GM19324 (cell line): ENCODE data around the gene IFNL4.
"Not testable (repeated sequence)": the region's sequence is repeated elsewhere in the genome, so short reads cannot be mapped to it uniquely, and the experiment has no call there.

Source experiments
- ATAC-seq: cut with Tn5 transposase; IDR thresholded peaks from one replicate; pipeline ENCODE4 v1.9.1; 2021; ENCODE audit warnings: mild to moderate bottlenecking, moderate library complexity; ENCODE audit not compliant: unreplicated experiment, low FRiP score

The IFNL4 gene

DNA sequence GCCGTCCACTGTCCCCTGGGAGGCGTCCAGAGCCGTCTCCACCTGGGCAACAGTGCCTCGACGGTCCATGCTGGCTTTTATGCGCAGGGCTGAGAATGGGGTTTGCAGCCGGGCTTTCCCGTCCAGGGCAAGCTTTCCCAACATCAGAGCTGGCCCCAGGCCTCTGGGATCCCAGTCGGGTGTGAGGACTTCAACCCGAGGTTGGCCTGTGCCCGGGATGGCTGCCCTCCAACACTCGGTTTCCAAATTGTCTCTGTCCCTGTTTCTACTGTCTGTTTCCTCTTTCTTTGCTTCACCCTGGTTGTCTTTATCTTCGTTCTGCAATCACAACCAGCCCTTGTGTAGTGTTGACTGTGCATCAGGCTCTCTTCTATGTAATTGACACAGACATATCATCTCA, at the start of gene IFNL4:
TSS of gene IFNL4 (minus strand) at position 51 of the 400 bp plus-strand sequence.
- no peak for ATAC-seq

DNA sequence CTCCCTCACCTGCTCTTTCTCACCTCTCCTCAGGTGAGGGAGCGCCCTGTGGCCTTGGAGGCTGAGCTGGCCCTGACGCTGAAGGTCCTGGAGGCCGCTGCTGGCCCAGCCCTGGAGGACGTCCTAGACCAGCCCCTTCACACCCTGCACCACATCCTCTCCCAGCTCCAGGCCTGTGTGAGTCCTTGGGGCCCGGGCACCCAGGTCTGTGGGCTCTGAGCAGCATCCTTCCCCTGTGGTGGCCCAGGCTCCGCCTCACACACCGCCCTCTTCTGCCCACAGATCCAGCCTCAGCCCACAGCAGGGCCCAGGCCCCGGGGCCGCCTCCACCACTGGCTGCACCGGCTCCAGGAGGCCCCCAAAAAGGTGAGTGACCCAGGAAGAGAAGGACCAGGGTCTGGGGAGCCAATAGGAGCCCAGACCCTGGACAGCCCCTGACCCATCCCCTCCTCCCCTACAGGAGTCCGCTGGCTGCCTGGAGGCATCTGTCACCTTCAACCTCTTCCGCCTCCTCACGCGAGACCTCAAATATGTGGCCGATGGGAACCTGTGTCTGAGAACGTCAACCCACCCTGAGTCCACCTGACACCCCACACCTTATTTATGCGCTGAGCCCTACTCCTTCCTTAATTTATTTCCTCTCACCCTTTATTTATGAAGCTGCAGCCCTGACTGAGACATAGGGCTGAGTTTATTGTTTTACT, 49.4 kb upstream of the IFNL4 start:
- no peak for ATAC-seq

DNA sequence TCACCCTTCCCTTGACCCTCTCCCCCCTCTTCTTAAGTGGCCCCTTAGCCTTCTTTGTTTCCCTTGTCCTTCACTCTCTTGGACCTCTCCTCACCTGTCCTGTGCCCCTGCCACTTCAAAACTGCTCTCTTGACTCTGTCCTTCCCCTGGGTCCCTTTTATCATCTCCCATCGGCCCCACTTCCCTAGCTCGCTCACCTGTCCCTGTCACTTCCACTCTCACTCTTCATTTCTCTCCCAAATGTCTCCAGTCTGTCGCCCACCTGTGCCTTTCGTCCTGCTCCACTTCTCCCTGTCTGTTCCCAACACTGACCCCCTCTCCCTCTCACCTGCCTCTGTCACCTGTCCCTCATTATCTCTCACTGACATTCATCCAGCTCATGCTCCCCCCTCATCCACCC, 48.2 kb upstream of the IFNL4 start:
- ATAC-seq, result no peak

- no peak for ATAC-seq
Measured at GRCh38 chr19:39296055-39296645, 47.5 kb upstream of the IFNL4 start, which contains the start of gene IFNL1. IFNL1 (plus strand) TSS chr19:39296407; CDS start chr19:39296422, 15 bp downstream.

- no peak for ATAC-seq
Measured at GRCh38 chr19:39293394-39293793, 44.7 kb upstream of the IFNL4 start.

DNA sequence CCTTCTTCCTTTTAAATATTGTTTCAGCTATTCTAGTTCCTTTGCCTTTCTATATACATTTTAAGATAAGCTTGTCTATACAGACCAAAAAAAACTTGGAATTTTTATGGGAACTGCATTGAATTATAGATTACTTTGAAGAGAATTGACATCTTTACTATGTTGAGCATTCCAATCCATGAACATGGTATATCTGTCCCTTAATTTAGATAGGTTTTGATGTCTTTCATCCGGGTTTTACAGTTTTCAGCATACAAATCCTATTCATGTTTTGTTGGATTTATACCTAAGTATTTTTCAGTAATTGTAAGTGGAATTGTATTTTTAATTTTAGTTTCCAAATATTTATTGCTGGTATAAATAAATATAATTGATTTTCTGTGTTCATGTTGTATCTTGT, 35.4 kb upstream of the IFNL4 start:
- no peak for ATAC-seq

DNA sequence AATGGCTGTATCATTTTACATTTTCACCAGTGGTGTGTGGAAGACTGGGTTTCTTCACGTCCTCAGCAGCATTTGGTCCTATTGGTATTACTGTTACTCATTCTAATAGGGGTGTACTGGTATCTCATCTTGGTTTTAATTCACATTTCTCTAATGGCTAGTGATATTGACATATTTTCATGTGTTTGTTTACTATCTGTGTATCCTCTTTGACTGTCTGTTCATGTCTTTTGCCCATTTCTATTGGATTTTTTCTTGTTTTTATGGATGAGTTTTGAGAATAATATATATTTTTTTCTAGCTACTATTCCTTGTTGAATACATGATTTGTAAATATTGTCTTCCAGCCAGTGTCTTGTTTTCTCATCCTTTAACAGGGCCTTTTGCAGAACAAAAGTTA, 33.4 kb upstream of the IFNL4 start:
- no peak for ATAC-seq

DNA sequence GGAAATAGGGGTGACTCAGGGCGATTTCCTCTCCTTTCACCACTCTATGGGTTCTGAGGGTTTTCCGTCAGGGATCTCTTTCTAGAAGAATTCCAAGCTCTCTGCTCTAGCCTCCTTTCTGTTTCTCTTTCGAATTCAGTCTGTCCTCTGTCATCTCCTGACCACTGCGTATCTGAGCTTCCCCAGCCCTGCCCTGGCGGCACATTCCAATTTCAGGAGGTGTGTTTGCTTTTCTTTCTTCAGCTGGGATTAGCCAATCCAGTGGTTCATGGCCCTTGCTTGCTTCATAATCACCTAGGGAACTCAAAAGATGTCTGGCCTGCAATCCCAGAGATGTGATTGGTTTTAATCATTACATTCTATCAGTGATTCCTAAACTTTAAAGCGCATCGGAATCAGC, 28.9 kb upstream of the IFNL4 start:
- ATAC-seq, result no peak

GRCh38 chr19:39276740-39277139, 28.1 kb upstream of the IFNL4 start:
- no peak for ATAC-seq

DNA sequence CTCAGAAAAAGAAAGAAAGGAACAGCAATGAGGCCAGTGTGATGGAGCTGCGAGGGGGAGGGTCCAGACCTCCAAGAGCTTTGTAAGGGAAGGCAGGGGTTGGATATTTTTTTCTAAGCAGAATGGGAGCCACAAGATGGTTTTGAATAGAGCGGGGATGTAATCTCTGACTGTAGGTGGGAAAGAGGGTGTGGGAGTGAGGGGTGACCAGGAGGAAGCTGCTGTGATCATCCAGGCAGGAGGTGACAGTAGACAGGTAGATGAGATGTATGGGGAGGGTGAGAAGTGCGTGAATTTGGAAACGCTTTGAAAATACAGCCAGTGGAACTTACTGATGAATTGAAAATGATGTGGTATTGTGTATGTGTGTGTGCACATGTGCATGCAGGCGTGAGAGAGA, 26.9 kb upstream of the IFNL4 start:
- ATAC-seq, result no peak

DNA sequence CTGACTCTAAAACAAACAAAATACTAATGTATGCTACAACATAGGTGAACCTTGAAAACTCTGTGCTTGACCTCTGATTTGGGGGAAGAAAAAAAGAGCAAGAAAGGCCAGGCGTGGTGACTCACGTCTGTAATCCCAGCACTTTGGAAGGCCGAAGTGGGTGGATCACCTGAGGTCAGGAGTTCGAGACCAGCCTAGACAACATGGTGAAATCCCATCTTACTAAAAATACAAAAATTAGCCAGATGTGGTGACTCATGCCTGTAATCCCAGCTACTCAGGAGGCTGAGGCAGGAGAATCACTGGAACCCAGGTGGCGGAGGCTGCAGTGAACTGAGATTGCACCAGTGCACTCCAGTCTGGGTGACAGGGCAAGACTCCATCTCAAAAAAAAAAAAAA, 25.2 kb upstream of the IFNL4 start:
- ATAC-seq, result not testable (repeated sequence)

- ATAC-seq, result no peak
Measured at GRCh38 chr19:39270036-39270871, 21.6 kb upstream of the IFNL4 start.

GRCh38 chr19:39269369-39269768, 20.7 kb upstream of the IFNL4 start:
- ATAC-seq, result not testable (repeated sequence)

DNA sequence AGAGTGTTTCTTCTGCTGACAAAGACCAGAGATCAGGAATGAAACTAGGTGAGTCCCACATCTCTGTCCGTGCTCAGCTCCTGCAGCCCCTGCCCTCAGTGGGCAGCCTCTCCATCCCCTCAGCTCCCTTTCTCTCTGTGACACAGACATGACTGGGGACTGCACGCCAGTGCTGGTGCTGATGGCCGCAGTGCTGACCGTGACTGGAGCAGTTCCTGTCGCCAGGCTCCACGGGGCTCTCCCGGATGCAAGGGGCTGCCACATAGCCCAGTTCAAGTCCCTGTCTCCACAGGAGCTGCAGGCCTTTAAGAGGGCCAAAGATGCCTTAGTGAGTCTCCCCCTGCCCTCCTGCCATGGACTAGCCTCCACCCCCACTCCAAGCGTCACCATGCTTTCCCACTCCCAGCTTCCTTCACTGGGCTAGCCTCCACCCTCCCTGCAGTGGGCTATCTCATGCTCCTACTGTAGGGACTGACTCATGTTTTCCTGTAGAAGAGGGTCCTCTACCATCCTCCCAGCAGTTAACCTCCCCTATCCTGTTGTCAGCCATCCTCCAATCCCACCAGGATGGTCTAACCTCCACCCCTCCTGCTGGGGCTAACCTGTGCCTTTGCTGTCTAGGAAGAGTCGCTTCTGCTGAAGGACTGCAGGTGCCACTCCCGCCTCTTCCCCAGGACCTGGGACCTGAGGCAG, 20.0 kb upstream of the IFNL4 start:
- ATAC-seq, result not testable (repeated sequence)

DNA sequence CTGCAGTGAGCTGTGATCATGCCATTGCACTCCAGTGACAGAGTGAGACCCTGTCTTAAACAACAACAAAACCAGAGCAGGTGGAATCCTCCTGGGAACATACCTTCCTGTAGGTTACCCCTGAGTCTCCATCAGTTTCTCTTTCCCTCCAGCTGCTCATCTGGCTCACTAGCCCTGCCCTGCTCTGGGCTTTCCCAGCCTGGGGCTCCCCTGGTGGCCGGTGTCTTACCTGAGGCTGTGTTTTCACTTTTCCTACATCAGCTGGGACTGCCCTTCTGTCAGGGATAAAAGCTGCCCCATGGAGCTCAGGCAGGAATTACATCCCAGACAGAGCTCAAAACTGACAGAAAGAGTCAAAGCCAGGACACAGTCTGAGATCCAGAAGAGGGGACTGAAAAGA, 19.4 kb upstream of the IFNL4 start, which contains the start of gene IFNL2:
TSS of gene IFNL2 (plus strand) at position 312 of the 400 bp plus-strand sequence. CDS start 173 bp downstream, outside the sequence.
- not testable (repeated sequence) for ATAC-seq

DNA sequence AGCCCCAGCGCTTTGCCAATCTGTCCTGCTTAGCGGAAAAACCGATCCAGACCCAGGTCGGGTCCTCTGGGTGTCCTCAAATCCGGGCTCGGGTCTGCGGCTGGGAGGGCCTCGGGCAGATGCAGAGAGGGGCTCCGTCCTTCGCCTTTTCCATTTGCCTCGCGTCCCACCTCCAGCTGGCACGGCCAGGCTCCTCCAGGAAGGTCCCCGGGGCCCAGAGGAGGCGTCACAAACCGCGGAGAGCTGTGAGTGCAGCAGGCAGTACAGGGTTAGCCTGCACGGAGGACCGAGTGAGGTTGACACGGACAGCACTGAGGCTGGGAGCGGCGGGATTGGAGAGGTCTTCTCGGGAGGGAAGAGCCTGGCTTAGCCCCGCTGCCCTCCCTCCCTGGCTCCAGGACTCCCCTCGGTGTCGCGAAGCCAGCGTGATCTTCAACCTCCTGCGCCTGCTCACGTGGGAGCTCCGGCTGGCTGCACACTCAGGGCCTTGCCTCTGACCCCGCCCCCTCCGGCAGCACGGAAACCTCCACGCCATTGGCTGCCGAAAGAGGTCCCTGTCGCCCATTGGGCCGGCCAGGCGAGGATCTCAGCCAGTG, 16.8 kb upstream of the IFNL4 start:
- ATAC-seq, result no peak

DNA sequence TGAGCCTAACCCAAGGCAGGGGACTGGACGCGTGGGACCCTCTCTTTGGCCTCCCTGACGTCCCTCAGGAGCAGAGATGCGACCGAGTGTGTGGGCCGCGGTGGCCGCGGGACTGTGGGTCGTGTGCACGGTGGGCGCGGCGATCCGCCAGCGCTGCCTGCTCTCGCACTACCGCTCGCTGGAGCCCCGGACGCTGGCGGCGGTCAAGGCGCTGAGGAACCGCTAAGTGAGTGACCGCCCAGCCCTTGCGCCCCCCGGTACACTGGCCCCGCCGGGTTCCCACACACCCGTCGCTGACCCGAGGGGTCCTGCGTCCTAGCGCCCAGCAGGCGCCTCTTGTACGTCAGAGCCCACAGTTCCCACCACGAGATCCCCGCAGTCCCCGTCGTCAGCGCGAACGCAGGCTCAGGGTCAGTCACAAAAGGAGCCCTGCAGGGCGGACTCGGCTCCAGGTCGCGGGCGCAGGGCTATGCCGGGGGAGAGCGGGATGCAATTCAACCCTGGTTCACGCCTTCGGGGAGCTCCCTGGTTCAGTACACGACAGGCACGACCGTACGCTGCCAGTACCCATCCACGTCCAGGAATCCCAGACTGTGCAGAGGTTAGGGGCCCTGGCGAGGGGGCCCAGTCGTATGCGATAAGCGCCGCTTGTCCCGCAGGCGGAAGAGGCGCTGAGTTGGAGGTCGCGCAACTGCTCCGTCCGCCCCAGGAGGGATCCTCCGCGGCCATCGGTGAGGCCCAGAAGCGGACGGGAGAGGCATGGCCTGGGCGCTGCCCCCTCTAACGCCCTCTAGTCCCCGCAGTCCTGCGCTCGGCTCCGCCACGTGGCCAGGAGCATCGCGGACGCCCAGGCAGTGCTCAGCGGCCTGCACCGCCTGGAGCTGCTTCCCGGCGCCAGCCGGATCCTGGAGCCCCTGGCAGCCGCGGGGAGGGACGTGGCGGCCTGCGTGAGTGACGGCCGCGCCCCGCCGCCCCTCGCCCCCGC, 15.9 kb upstream of the IFNL4 start:
- ATAC-seq, result no peak

GRCh38 chr19:39263912-39264305, 15.3 kb upstream of the IFNL4 start:
- no peak for ATAC-seq

DNA sequence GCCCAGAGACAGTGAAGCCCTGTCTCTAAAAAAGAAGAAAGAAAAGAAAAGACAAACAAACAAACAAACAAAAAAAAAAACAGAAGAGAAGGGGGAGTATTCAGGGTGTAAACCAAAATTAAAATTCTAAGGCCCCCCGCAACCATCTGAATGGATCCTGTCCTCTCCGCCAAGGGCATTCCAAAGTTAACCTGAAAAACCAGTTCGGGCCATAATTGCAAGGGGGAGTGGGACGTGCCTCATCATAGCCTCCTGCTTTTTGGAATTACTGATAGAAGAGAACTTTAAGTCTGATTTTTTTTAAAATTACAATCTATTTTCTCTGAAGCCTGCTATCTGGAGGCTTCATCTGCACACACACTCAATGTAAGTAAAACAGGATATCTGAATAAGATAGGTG, 13.8 kb upstream of the IFNL4 start:
- ATAC-seq, result no peak
